GM12878 (cell line): Measurements from ENCODE around the gene SYF2. TPM values are rescaled to one million over a fixed set of nuclear protein-coding genes. Genes with fewer than 3 reads are reported as not detected.

ENCODE experiments used
- ATAC-seq: fragments of 200-7000 bp; cut with Tn5 transposase; 3 replicates; pipeline ENCODE4 v1.9.1; 2020; ENCODE audit warnings: mild to moderate bottlenecking, moderate library complexity
- BruUV-seq: library from RNA; stranded (reverse); fragments of 400-500 nt; replicated peaks from 2 replicates; lab custom pipeline; 2021; lab: Mats Ljungman, UMichigan
- CTCF ChIA-PET: fragments of 300-600 bp; sonication (Branson Sonifier 250); formaldehyde crosslinking; extraction: SDS; loops from one replicate; lab custom pipeline; 2021; ENCODE audit warnings: inconsistent platforms; lab: Yijun Ruan, JAX
- POLR2A ChIA-PET: fragments of 350-600 bp; formaldehyde crosslinking; extraction: SDS; loops from one replicate; lab custom pipeline; 2021; ENCODE audit warnings: inconsistent platforms; lab: Charles Lee
- RAD21 ChIA-PET: fragments of 300-600 bp; sonication (Branson Sonifier 250); formaldehyde crosslinking; loops from one replicate; lab custom pipeline; 2023; ENCODE audit warnings: antibody characterized with exemption; ENCODE audit not compliant: unreplicated experiment; lab: Charles Lee
- SMC1A ChIA-PET: fragments of 300-600 bp; sonication (Branson Sonifier 250); formaldehyde crosslinking; loops from one replicate; lab custom pipeline; 2023; ENCODE audit not compliant: unreplicated experiment, uncharacterized antibody; lab: Charles Lee
- DNase-seq: peaks from one replicate; pipeline ENCODE4 v3.0.0-alpha.2; 2011; ENCODE audit warnings: low read depth, low spot score
- FAIRE-seq: peaks from 3 replicates; lab custom pipeline; 2011; peaks lifted over from hg19 to GRCh38; lab: Jason Lieb, UNC
- H2AFZ ChIP-seq: 2 replicates; pipeline ENCODE4 v1.6.0; 2011; ENCODE audit warnings: low read depth, low read length, control low read depth; ENCODE audit not compliant: control insufficient read depth
- H3K27ac ChIP-seq: 2 replicates; pipeline ENCODE4 v1.5.1; 2011; ENCODE audit warnings: control low read depth; ENCODE audit not compliant: control insufficient read depth, insufficient read depth
- H3K27me3 ChIP-seq, 2 experiments: replicated peaks in 1 of 2; 2 replicates each; pipeline versions ENCODE4 v1.6.0 to v1.6.1; 2011; ENCODE audit warnings: low read length in 1 of 2; ENCODE audit not compliant: control insufficient read depth in 2 of 2, insufficient read depth in 2 of 2
- H3K36me3 ChIP-seq, 2 experiments: 2 replicates each; pipeline ENCODE4 v1.5.1; 2011; ENCODE audit warnings: low read length in 1 of 2; ENCODE audit not compliant: control insufficient read depth in 2 of 2, insufficient read depth in 2 of 2
- H3K4me1 ChIP-seq: 2 replicates; pipeline ENCODE4 v1.6.1; 2011; ENCODE audit warnings: mild to moderate bottlenecking, low read length, moderate library complexity, mixed read lengths; ENCODE audit not compliant: control insufficient read depth, insufficient read depth
- H3K4me2 ChIP-seq: 2 replicates; pipeline ENCODE4 v1.6.0; 2011; ENCODE audit warnings: control low read depth; ENCODE audit not compliant: control insufficient read depth, insufficient read depth
- H3K4me3 ChIP-seq: fragments of 200-600 bp; sonication (generic); 2 replicates; pipeline ENCODE4 v1.5.1; 2016
- H3K79me2 ChIP-seq: 2 replicates; pipeline ENCODE4 v1.6.0; 2011; ENCODE audit warnings: low read length; ENCODE audit not compliant: control insufficient read depth, insufficient read depth
- H3K9ac ChIP-seq: 2 replicates; pipeline ENCODE4 v1.8.0; 2011; ENCODE audit warnings: low read length, control low read depth, mixed read lengths; ENCODE audit not compliant: control insufficient read depth, insufficient read depth
- H3K9me3 ChIP-seq: replicated peaks from 3 replicates; pipeline ENCODE4 v1.5.1; 2011; ENCODE audit warnings: mild to moderate bottlenecking, low read length; ENCODE audit not compliant: control insufficient read depth, insufficient read depth
- H4K20me1 ChIP-seq: 2 replicates; pipeline ENCODE4 v1.6.0; 2011; ENCODE audit not compliant: control insufficient read depth, insufficient read depth
- ATF3 ChIP-seq: IDR thresholded peaks from 2 replicates; pipeline ENCODE4 v1.6.1; 2011; ENCODE audit warnings: low read depth, mild to moderate bottlenecking, low read length, moderate library complexity, borderline replicate concordance; ENCODE audit errors: extremely low read depth
- MTA2 ChIP-seq: fragments of 450-650 bp; IDR thresholded peaks from 2 replicates; pipeline ENCODE4 v1.6.1; 2016; ENCODE audit warnings: low read depth, mild to moderate bottlenecking, moderate library complexity
- SPI1 ChIP-seq: IDR thresholded peaks from 2 replicates; pipeline ENCODE4 v1.6.1; 2011; ENCODE audit warnings: low read depth, mild to moderate bottlenecking, low read length, moderate library complexity, borderline replicate concordance; ENCODE audit not compliant: insufficient read depth
- WGBS: methylation state at CpG from one replicate; pipeline ENCODE4 v1.1.6; 2016; ENCODE audit warnings: low lambda C conversion rate; ENCODE audit not compliant: insufficient replicate concordance, insufficient coverage; ENCODE audit errors: missing lambda C conversion rate; 5-methylcytosine and 5-hydroxymethylcytosine counted together
- in situ Hi-C: fragments of 300-500 bp; cut with MboI; formaldehyde crosslinking; loops from 9 replicates; pipeline ENCODE4 v1.14.3; 2018; ENCODE audit warnings: mixed read lengths
- intact Hi-C: fragments of 100-400 bp; cut with micrococcal nuclease; formaldehyde crosslinking; loops from one replicate; pipeline ENCODE4 v1.14.2; 2022; ENCODE audit not compliant: unreplicated experiment
- polyA plus RNA-seq, 11 experiments: library from polyadenylated mRNA; depleted of rRNA in 4 of 11; unstranded in 6 of 11; stranded (reverse) in 5 of 11; fragments of >200 nt; fragmentation: Nextera tagmentation in 4 of 11; fragmentation: Illumina TruSeq in 1 of 11; extraction: Ambion mirVana in 4 of 11; extraction: Trizol in 1 of 11; gene quantifications; 1 replicate in 1 of 11; 2 replicates in 10 of 11; pipeline versions ENCODE4 v1.2.1 to v1.2.3, GENCODE V29; 2011 to 2016; ENCODE audit warnings: inconsistent platforms in 2 of 11, missing spikeins in 2 of 11, low read depth in 1 of 11
- total RNA-seq, 4 experiments: library from RNA; depleted of rRNA in 3 of 4; stranded (reverse); fragments of >200 nt in 3 of 4; fragmentation: Illumina TruSeq in 1 of 4; extraction: Trizol in 1 of 4; gene quantifications; 2 replicates each; pipeline versions ENCODE4 v1.2.1 to v1.2.3, GENCODE V29; 2013 to 2021
- TF ChIP-seq, protein P1 (sequence below): fragments of 450-650 bp; formaldehyde crosslinking; IDR thresholded peaks from 2 replicates; pipeline ENCODE4 v1.5.0; 2022; ENCODE audit warnings: mild to moderate bottlenecking, missing genetic modification characterization

The SYF2 gene
- total and polyA plus RNA-seq, 10 of the 15 experiments (the other 5 are each of a cell fraction or from before 2014, with no cell fraction given), result 20.3 to 70.5 (median 35.3) TPM

- H3K4me2 ChIP-seq, result no peak overlapping the region
- ATAC-seq (no peak), DNase-seq (no peak), FAIRE-seq (no peak)
- no peak overlapping the region for H3K9ac ChIP-seq
- BruUV-seq, result no TSS peak
- no peaks in the 10 kb centered on the region; a peak in 1 of 4 replicates for H3K27me3 ChIP-seq
- no peak overlapping the region for H2AFZ ChIP-seq
- no peak overlapping the region for H3K27ac ChIP-seq
- ChIA-PET RAD21 (no interaction called here), POLR2A (no interaction called here), CTCF (interaction anchor here (1.6 to 2.0 kb wide), 2 partner anchors 26 to 30 kb away, joined by 3 to 7 read pairs; no protein-coding TSS in a partner anchor), SMC1A (interaction anchor here (1.1 to 1.6 kb wide), 2 partner anchors 215 to 331 kb away, joined by 3 to 5 read pairs; no protein-coding TSS in a partner anchor)
- H3K79me2 ChIP-seq, result no peaks in the 10 kb centered on the region
- H3K4me3 ChIP-seq, result no peak overlapping the region
- no peaks in the 10 kb centered on the region; the same call in 2 of the 3 replicates for H3K9me3 ChIP-seq
- TF ChIP-seq MTA2, result no peak
- TF ChIP-seq SPI1, result no peak
- TF ChIP-seq ATF3, result no peak
- TF ChIP-seq, protein P1, sequence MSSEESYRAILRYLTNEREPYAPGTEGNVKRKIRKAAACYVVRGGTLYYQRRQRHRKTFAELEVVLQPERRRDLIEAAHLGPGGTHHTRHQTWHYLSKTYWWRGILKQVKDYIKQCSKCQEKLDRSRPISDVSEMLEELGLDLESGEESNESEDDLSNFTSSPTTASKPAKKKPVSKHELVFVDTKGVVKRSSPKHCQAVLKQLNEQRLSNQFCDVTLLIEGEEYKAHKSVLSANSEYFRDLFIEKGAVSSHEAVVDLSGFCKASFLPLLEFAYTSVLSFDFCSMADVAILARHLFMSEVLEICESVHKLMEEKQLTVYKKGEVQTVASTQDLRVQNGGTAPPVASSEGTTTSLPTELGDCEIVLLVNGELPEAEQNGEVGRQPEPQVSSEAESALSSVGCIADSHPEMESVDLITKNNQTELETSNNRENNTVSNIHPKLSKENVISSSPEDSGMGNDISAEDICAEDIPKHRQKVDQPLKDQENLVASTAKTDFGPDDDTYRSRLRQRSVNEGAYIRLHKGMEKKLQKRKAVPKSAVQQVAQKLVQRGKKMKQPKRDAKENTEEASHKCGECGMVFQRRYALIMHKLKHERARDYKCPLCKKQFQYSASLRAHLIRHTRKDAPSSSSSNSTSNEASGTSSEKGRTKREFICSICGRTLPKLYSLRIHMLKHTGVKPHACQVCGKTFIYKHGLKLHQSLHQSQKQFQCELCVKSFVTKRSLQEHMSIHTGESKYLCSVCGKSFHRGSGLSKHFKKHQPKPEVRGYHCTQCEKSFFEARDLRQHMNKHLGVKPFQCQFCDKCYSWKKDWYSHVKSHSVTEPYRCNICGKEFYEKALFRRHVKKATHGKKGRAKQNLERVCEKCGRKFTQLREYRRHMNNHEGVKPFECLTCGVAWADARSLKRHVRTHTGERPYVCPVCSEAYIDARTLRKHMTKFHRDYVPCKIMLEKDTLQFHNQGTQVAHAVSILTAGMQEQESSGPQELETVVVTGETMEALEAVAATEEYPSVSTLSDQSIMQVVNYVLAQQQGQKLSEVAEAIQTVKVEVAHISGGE (CRISPR knock-in tag), result no peak
- 46% methylated on average over 7 of the region's 7 CpGs for WGBS
- no peaks in the 10 kb centered on the region for H3K36me3 ChIP-seq
- intact Hi-C loops (no loop called here), in situ Hi-C loops (no loop called here)
- H4K20me1 ChIP-seq, result no peaks in the 10 kb centered on the region
- H3K4me1 ChIP-seq, result no peaks in the 10 kb centered on the region
These were observed 53.3 kb downstream of the SYF2 start for GRCh38 chr1:25178917-25179561.
